ENCODE data around the gene CDRT4.
A peak's percentile ranks its signal among the peaks of the same experiment; 100 is the strongest.

CDRT4 gene

DNA sequence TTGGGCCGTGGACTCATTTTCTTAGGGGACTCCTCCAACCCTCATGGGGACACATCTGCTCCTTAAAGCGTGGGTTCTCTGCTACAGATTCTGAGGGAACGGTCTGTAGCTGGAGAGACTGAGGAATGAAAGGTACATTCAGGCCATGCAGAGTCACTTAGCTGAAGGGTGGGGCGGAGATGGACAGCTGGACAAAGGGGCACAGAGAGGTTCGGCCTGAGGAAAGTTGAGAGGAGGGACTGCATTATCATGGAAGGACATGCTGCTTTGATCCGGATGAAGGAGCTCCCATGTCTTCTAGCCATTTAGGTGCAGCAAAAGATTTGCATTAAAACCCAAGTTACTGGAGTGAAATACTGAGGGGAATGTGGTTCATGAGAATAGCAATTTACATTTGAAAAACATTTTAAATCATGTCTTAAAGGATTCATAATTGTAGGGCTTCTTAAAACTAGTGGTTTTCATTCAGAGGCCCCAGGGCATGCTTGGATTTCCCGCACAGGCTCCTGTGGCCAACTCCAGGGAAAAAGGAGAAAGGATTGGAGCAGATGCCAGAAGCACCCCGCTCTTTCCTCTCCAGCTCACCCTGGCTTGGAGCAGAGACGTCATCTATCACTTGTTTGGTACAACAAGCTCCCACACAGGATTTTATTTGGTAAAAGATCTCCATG is 54.2 kb downstream of the CDRT4 start:
- Histone ChIP-seq H3K9me3 (ENCODE audit: control insufficient read depth in 2 of 2, low read length in 2 of 2) (no peaks in the 10 kb centered on the region), H3K27ac (ENCODE audit: low read depth in 2 of 2, low read length in 2 of 2) (no peak overlapping the region), H3K27me3 (ENCODE audit: control insufficient read depth in 2 of 2, insufficient read depth in 2 of 2, low read length in 2 of 2) (no peaks in the 10 kb centered on the region), H3K36me3 (ENCODE audit: control insufficient read depth in 2 of 2, insufficient read depth in 2 of 2, low read length in 2 of 2) (no peaks in the 10 kb centered on the region), H3K9ac (ENCODE audit: low read depth in 1 of 2, low read length in 2 of 2) (no peak overlapping the region), H3K4me3 (ENCODE audit: low read length in 2 of 2) (no peak overlapping the region), H3K4me1 (ENCODE audit: control insufficient read depth in 2 of 2, insufficient read depth in 2 of 2, low read length in 2 of 2) (no peaks in the 10 kb centered on the region)

- Histone ChIP-seq H3K36me3 (ENCODE audit: control insufficient read depth in 2 of 2, insufficient read depth in 2 of 2, low read length in 2 of 2) (no peaks in the 10 kb centered on the region), H3K4me1 (ENCODE audit: control insufficient read depth in 2 of 2, insufficient read depth in 2 of 2, low read length in 2 of 2) (no peaks in the 10 kb centered on the region), H3K9me3 (ENCODE audit: control insufficient read depth in 2 of 2, low read length in 2 of 2) (no peaks in the 10 kb centered on the region), H3K27ac (ENCODE audit: low read depth in 2 of 2, low read length in 2 of 2) (peak overlapping the region; percentile 60 to 61), H3K4me3 (ENCODE audit: low read length in 2 of 2) (no peak overlapping the region), H3K9ac (ENCODE audit: low read depth in 1 of 2, low read length in 2 of 2) (no peak overlapping the region), H3K27me3 (ENCODE audit: control insufficient read depth in 2 of 2, insufficient read depth in 2 of 2, low read length in 2 of 2) (no peaks in the 10 kb centered on the region)
Observed at GRCh38 chr17:15412606-15413005, 54.8 kb downstream of the CDRT4 start.

- H3K9me3 ChIP-seq (ENCODE audit: control insufficient read depth in 2 of 2, low read length in 2 of 2) = no peaks in the 10 kb centered on the region
- H3K27me3 ChIP-seq (ENCODE audit: control insufficient read depth in 2 of 2, insufficient read depth in 2 of 2, low read length in 2 of 2) = no peaks in the 10 kb centered on the region
- H3K4me3 ChIP-seq (ENCODE audit: low read length in 2 of 2) = no peak overlapping the region
- H3K9ac ChIP-seq (ENCODE audit: low read depth in 1 of 2, low read length in 2 of 2) = no peak overlapping the region
- peak overlapping the region; percentile 60 to 61 for H3K27ac ChIP-seq (ENCODE audit: low read depth in 2 of 2, low read length in 2 of 2)
- no peaks in the 10 kb centered on the region for H3K36me3 ChIP-seq (ENCODE audit: control insufficient read depth in 2 of 2, insufficient read depth in 2 of 2, low read length in 2 of 2)
- no peaks in the 10 kb centered on the region for H3K4me1 ChIP-seq (ENCODE audit: control insufficient read depth in 2 of 2, insufficient read depth in 2 of 2, low read length in 2 of 2)
Observed at GRCh38 chr17:15411384-15412198, 55.8 kb downstream of the CDRT4 start.

- Histone ChIP-seq H3K9me3 (ENCODE audit: control insufficient read depth in 2 of 2, low read length in 2 of 2) (no peaks in the 10 kb centered on the region), H3K4me3 (ENCODE audit: low read length in 2 of 2) (no peak overlapping the region), H3K9ac (ENCODE audit: low read depth in 1 of 2, low read length in 2 of 2) (peak overlapping the region in 1 of 2 donors; percentile 5), H3K36me3 (ENCODE audit: control insufficient read depth in 2 of 2, insufficient read depth in 2 of 2, low read length in 2 of 2) (no peaks in the 10 kb centered on the region), H3K27ac (ENCODE audit: low read depth in 2 of 2, low read length in 2 of 2) (peak overlapping the region; percentile 63 to 73), H3K4me1 (ENCODE audit: control insufficient read depth in 2 of 2, insufficient read depth in 2 of 2, low read length in 2 of 2) (peaks cover 0 to 3% of the 10 kb centered on the region in 2 donors), H3K27me3 (ENCODE audit: control insufficient read depth in 2 of 2, insufficient read depth in 2 of 2, low read length in 2 of 2) (no peaks in the 10 kb centered on the region)
Observed at GRCh38 chr17:15409721-15410250, 57.6 kb downstream of the CDRT4 start.

- no peaks in the 10 kb centered on the region for H3K36me3 ChIP-seq (ENCODE audit: control insufficient read depth in 2 of 2, insufficient read depth in 2 of 2, low read length in 2 of 2)
- no peak overlapping the region for H3K9ac ChIP-seq (ENCODE audit: low read depth in 1 of 2, low read length in 2 of 2)
- H3K9me3 ChIP-seq (ENCODE audit: control insufficient read depth in 2 of 2, low read length in 2 of 2) = no peaks in the 10 kb centered on the region
- no peaks in the 10 kb centered on the region for H3K27me3 ChIP-seq (ENCODE audit: control insufficient read depth in 2 of 2, insufficient read depth in 2 of 2, low read length in 2 of 2)
- H3K4me3 ChIP-seq (ENCODE audit: low read length in 2 of 2) = no peak overlapping the region
- peaks cover 0 to 6% of the 10 kb centered on the region in 2 donors for H3K4me1 ChIP-seq (ENCODE audit: control insufficient read depth in 2 of 2, insufficient read depth in 2 of 2, low read length in 2 of 2)
- H3K27ac ChIP-seq (ENCODE audit: low read depth in 2 of 2, low read length in 2 of 2) = peak overlapping the region; percentile 63 to 73
Observed at GRCh38 chr17:15408803-15409202, 58.6 kb downstream of the CDRT4 start.

GRCh38 chr17:15406081-15406480 is 61.3 kb downstream of the CDRT4 start:
- Histone ChIP-seq H3K27me3 (ENCODE audit: control insufficient read depth in 2 of 2, insufficient read depth in 2 of 2, low read length in 2 of 2) (no peaks in the 10 kb centered on the region), H3K36me3 (ENCODE audit: control insufficient read depth in 2 of 2, insufficient read depth in 2 of 2, low read length in 2 of 2) (no peaks in the 10 kb centered on the region), H3K9me3 (ENCODE audit: control insufficient read depth in 2 of 2, low read length in 2 of 2) (no peaks in the 10 kb centered on the region), H3K9ac (ENCODE audit: low read depth in 1 of 2, low read length in 2 of 2) (no peak overlapping the region), H3K4me1 (ENCODE audit: control insufficient read depth in 2 of 2, insufficient read depth in 2 of 2, low read length in 2 of 2) (peaks cover 0 to 6% of the 10 kb centered on the region in 2 donors), H3K27ac (ENCODE audit: low read depth in 2 of 2, low read length in 2 of 2) (no peak overlapping the region), H3K4me3 (ENCODE audit: low read length in 2 of 2) (no peak overlapping the region)

DNA sequence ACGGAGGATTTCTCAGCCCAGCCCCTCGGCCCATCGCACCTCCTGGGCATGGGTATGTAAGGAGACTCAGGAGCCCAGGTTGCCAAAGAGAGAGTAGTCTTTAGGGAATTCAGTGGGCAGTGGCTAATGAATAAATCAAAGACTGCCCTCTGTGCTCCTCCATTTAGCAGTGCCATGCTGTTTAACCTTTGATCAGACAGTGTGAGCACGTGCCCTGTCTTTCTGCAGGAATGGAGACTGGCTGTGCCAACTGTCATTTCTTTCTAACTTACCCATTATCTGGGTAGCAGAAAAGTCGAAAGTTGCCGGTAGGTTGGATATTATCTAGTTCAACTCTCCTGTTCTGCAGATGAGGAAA is 62.4 kb downstream of the CDRT4 start:
- H3K36me3 ChIP-seq (ENCODE audit: control insufficient read depth in 2 of 2, insufficient read depth in 2 of 2, low read length in 2 of 2) = no peaks in the 10 kb centered on the region
- no peak overlapping the region for H3K27ac ChIP-seq (ENCODE audit: low read depth in 2 of 2, low read length in 2 of 2)
- no peak overlapping the region for H3K4me3 ChIP-seq (ENCODE audit: low read length in 2 of 2)
- no peaks in the 10 kb centered on the region for H3K9me3 ChIP-seq (ENCODE audit: control insufficient read depth in 2 of 2, low read length in 2 of 2)
- H3K9ac ChIP-seq (ENCODE audit: low read depth in 1 of 2, low read length in 2 of 2) = no peak overlapping the region
- no peaks in the 10 kb centered on the region for H3K27me3 ChIP-seq (ENCODE audit: control insufficient read depth in 2 of 2, insufficient read depth in 2 of 2, low read length in 2 of 2)
- H3K4me1 ChIP-seq (ENCODE audit: control insufficient read depth in 2 of 2, insufficient read depth in 2 of 2, low read length in 2 of 2) = peaks cover 0 to 6% of the 10 kb centered on the region in 2 donors

GRCh38 chr17:15404106-15405057 is 63.0 kb downstream of the CDRT4 start:
- H3K9ac ChIP-seq (ENCODE audit: low read depth in 1 of 2, low read length in 2 of 2) = peak overlapping the region in 1 of 2 donors; percentile 32

GRCh38 chr17:15403276-15403939 is 64.0 kb downstream of the CDRT4 start:
- no peak overlapping the region for H3K4me3 ChIP-seq (ENCODE audit: low read length in 2 of 2)
- H3K9me3 ChIP-seq (ENCODE audit: control insufficient read depth in 2 of 2, low read length in 2 of 2) = no peaks in the 10 kb centered on the region
- peaks cover 0 to 6% of the 10 kb centered on the region in 2 donors for H3K4me1 ChIP-seq (ENCODE audit: control insufficient read depth in 2 of 2, insufficient read depth in 2 of 2, low read length in 2 of 2)
- H3K36me3 ChIP-seq (ENCODE audit: control insufficient read depth in 2 of 2, insufficient read depth in 2 of 2, low read length in 2 of 2) = no peaks in the 10 kb centered on the region
- no peaks in the 10 kb centered on the region for H3K27me3 ChIP-seq (ENCODE audit: control insufficient read depth in 2 of 2, insufficient read depth in 2 of 2, low read length in 2 of 2)
- no peak overlapping the region for H3K27ac ChIP-seq (ENCODE audit: low read depth in 2 of 2, low read length in 2 of 2)
- no peak overlapping the region for H3K9ac ChIP-seq (ENCODE audit: low read depth in 1 of 2, low read length in 2 of 2)

More at GRCh38 chr17:15404106-15405057, 63.0 kb downstream of the CDRT4 start:
- H3K9me3 ChIP-seq (ENCODE audit: control insufficient read depth in 2 of 2, low read length in 2 of 2) = no peaks in the 10 kb centered on the region
- no peak overlapping the region for H3K4me3 ChIP-seq (ENCODE audit: low read length in 2 of 2)
- H3K27me3 ChIP-seq (ENCODE audit: control insufficient read depth in 2 of 2, insufficient read depth in 2 of 2, low read length in 2 of 2) = no peaks in the 10 kb centered on the region
- no peaks in the 10 kb centered on the region for H3K36me3 ChIP-seq (ENCODE audit: control insufficient read depth in 2 of 2, insufficient read depth in 2 of 2, low read length in 2 of 2)
- H3K27ac ChIP-seq (ENCODE audit: low read depth in 2 of 2, low read length in 2 of 2) = peak overlapping the region; percentile 20 to 51
- peaks cover 0 to 6% of the 10 kb centered on the region in 2 donors for H3K4me1 ChIP-seq (ENCODE audit: control insufficient read depth in 2 of 2, insufficient read depth in 2 of 2, low read length in 2 of 2)

All from mucosa of rectum (tissue), 2 donors.